ENCODE data around the gene CD63. TPM values are rescaled to one million over a fixed set of nuclear protein-coding genes. Genes with fewer than 3 reads are reported as not detected.

CD63 gene
- polyA plus RNA-seq, 1 donor from 2014 or later = 217 TPM

DNA sequence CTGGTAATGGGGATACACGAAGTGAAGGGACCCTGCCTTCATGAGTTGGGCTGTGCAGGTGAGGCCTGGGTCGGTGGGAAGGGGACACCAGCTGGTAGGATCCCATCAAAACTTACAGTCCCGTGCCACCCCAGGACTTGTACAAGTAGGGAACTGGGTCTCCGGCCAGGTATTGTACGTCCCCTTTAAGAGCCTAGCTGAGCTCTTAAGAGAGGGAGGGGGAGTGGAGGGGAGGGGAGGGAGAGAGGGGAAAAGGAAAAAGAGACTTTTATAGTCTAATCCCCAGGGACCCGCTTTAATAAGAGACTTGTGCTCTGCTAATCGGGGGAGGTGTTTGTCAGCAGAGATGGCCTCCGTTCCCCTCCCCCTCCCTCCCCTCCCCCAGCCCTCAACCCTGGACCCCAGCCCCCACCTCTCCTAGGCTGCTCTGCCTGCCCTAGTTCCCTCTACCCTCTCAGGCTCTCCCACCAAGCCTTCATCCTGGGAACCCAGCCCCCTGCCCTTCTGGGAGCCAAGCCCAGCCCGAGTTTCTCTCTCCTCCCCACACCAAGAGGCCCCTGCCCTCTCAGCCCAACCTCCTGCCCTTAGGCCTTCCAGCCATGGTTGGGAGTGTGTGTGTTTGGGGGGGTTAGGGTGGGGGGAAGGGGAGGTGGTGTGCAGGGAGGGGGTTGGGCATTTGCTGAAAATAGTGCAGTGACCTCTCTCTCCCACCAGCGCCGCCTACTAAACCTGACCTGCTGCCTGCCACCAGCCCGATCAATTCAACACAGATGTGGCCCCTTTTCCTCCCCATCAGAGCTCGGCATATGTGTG is 16.8 kb upstream of the CD63 start:
- no peaks in the 10 kb centered on the region for H3K9me2 ChIP-seq (ENCODE audit: insufficient read depth, low read length)
- peaks cover 2% of the 10 kb centered on the region for H4K20me1 ChIP-seq (ENCODE audit: insufficient read depth)
- no peaks in the 10 kb centered on the region for H3K27me3 ChIP-seq (ENCODE audit: insufficient read depth, low read depth, low read length)
- H3F3A ChIP-seq (ENCODE audit: insufficient read depth, low read length, poor library complexity, severe bottlenecking) = peaks cover 14% of the 10 kb centered on the region
- H3K9ac ChIP-seq (ENCODE audit: low read length) = peak overlapping the region; percentile 77
- peak overlapping the region; percentile 94 for H3K4me2 ChIP-seq (ENCODE audit: low read length)
- H3K79me2 ChIP-seq (replicated peaks; ENCODE audit: insufficient read depth, low read length) = peaks cover 50% of the 10 kb centered on the region
- no peaks in the 10 kb centered on the region for H3K36me3 ChIP-seq (ENCODE audit: insufficient read depth, low read length)
- H3K4me3 ChIP-seq (ENCODE audit: low read length) = peak overlapping the region; percentile 97
- H3K27ac ChIP-seq (ENCODE audit: low read length) = peak overlapping the region; percentile 72
- no peak for TF ChIP-seq POLR2AphosphoS5 (IDR thresholded peaks at IDR 0.05)
- TF ChIP-seq EZH2 (IDR thresholded peaks at IDR 0.05; ENCODE audit: borderline replicate concordance, insufficient read depth, low read length, poor library complexity, severe bottlenecking) = no peak
- no peak overlapping the region for H2AFZ ChIP-seq (ENCODE audit: low read depth, low read length)
- H3K9me3 ChIP-seq (ENCODE audit: low read length) = no peaks in the 10 kb centered on the region

DNA sequence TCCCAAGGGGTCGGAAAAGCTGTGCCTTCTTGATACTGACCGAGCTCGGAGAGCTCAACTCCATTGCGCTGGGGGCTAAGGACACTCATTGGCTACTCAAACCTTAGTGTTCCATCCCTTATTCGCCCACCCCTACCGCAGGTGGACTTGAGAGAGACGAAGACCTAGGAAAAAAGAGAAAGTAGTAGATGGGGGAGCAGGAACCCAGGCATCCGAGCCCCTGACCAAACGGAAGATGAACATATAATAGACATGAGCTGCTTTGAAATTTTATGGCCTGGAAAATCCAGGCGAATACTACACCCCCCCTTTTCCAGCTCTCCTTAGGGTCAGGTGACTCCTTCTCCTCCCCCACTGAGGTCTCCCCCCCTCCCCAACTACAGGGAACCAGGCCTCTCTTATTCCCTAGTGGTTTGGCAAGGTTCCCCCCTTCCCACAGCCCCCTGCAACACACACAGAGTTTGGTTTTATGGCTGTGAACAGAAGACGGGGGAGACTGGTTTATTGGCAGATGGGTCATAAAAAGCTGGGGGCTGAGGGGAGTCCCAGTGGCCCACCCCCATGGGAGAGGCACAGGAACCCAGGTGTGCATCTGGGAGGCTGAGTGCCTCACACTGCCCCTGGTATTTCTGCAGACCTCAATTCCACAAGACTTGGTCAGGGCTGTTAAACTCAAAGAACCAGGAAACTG is 15.7 kb upstream of the CD63 start:
- Histone ChIP-seq H2AFZ (ENCODE audit: low read depth, low read length) (no peak overlapping the region), H3K27ac (ENCODE audit: low read length) (peak overlapping the region; percentile 72), H3K79me2 (replicated peaks; ENCODE audit: insufficient read depth, low read length) (peaks cover 50% of the 10 kb centered on the region), H3K9me3 (ENCODE audit: low read length) (no peaks in the 10 kb centered on the region), H3K9ac (ENCODE audit: low read length) (peak overlapping the region; percentile 77), H4K20me1 (ENCODE audit: insufficient read depth) (peaks cover 2% of the 10 kb centered on the region), H3K4me3 (ENCODE audit: low read length) (peak overlapping the region; percentile 97), H3K9me2 (ENCODE audit: insufficient read depth, low read length) (no peaks in the 10 kb centered on the region), H3F3A (ENCODE audit: insufficient read depth, low read length, poor library complexity, severe bottlenecking) (peaks cover 14% of the 10 kb centered on the region), H3K4me2 (ENCODE audit: low read length) (peak overlapping the region; percentile 94), H3K36me3 (ENCODE audit: insufficient read depth, low read length) (no peaks in the 10 kb centered on the region), H3K27me3 (ENCODE audit: insufficient read depth, low read depth, low read length) (no peaks in the 10 kb centered on the region)
- no peak for TF ChIP-seq RAD21 (conservative IDR thresholded peaks at IDR 0.05)

DNA sequence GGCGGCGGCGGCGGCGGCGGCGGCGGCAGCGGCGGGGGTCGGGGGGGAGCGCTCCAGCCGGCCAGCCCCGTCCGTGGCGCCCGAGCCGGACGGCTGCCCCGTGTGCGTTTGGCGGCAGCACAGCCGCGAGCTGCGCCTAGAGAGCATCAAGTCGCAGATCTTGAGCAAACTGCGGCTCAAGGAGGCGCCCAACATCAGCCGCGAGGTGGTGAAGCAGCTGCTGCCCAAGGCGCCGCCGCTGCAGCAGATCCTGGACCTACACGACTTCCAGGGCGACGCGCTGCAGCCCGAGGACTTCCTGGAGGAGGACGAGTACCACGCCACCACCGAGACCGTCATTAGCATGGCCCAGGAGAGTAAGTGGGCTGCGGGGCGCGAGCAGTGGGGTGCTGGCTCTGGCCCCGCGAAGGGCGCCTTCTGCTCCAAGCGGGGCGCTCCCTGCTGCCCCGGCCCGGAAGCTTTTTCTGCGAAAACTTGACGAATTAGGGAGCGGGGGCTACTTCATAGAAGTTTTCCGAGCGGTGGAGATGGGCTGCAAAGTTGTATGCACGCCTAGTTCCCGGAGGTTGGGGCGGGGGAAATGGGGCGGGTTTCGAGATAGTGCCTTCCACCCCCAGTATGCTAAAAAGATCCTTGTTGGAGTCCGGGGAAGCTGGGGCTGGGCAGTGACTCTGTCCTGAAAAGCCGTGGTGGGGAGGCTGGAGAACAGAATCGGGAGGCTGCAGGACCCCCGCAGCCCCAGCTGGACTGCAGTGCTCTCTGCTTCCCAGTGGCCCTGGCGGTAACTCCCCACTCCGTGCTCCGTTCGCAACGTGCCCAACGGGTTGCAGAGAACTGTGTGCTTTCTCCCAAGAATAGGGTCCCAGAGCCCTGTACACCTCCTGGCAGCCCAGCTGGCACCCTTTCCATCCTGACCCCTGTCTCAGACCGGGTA is 14.9 kb upstream of the CD63 start:
- Histone ChIP-seq H2AFZ (ENCODE audit: low read depth, low read length) (no peak overlapping the region), H3K36me3 (ENCODE audit: insufficient read depth, low read length) (no peaks in the 10 kb centered on the region), H3K9me3 (ENCODE audit: low read length) (no peaks in the 10 kb centered on the region), H4K20me1 (ENCODE audit: insufficient read depth) (peaks cover 2% of the 10 kb centered on the region), H3K9ac (ENCODE audit: low read length) (peak overlapping the region; percentile 77), H3K79me2 (replicated peaks; ENCODE audit: insufficient read depth, low read length) (peaks cover 49% of the 10 kb centered on the region), H3K4me3 (ENCODE audit: low read length) (peak overlapping the region; percentile 97), H3K9me2 (ENCODE audit: insufficient read depth, low read length) (no peaks in the 10 kb centered on the region), H3K27ac (ENCODE audit: low read length) (peak overlapping the region; percentile 72), H3F3A (ENCODE audit: insufficient read depth, low read length, poor library complexity, severe bottlenecking) (peaks cover 14% of the 10 kb centered on the region), H3K27me3 (ENCODE audit: insufficient read depth, low read depth, low read length) (no peaks in the 10 kb centered on the region), H3K4me2 (ENCODE audit: low read length) (peak overlapping the region; percentile 94)
- TF ChIP-seq REST (IDR thresholded peaks at IDR 0.05; ENCODE audit: borderline replicate concordance) = no peak
- TF ChIP-seq, protein P1, sequence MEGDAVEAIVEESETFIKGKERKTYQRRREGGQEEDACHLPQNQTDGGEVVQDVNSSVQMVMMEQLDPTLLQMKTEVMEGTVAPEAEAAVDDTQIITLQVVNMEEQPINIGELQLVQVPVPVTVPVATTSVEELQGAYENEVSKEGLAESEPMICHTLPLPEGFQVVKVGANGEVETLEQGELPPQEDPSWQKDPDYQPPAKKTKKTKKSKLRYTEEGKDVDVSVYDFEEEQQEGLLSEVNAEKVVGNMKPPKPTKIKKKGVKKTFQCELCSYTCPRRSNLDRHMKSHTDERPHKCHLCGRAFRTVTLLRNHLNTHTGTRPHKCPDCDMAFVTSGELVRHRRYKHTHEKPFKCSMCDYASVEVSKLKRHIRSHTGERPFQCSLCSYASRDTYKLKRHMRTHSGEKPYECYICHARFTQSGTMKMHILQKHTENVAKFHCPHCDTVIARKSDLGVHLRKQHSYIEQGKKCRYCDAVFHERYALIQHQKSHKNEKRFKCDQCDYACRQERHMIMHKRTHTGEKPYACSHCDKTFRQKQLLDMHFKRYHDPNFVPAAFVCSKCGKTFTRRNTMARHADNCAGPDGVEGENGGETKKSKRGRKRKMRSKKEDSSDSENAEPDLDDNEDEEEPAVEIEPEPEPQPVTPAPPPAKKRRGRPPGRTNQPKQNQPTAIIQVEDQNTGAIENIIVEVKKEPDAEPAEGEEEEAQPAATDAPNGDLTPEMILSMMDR (IDR thresholded peaks at IDR 0.05; ENCODE audit: poor library complexity, severe bottlenecking) = peak; percentile 27
- peak; percentile 45 for TF ChIP-seq POLR2AphosphoS5 (IDR thresholded peaks at IDR 0.05)
- no peak for TF ChIP-seq TAF1 (IDR thresholded peaks at IDR 0.05; ENCODE audit: low read depth)
- no peak for TF ChIP-seq RAD21 (conservative IDR thresholded peaks at IDR 0.05)
- TF ChIP-seq MXI1 (conservative IDR thresholded peaks at IDR 0.05; ENCODE audit: poor library complexity, severe bottlenecking) = peak; percentile 72
- TF ChIP-seq EZH2 (IDR thresholded peaks at IDR 0.05; ENCODE audit: borderline replicate concordance, insufficient read depth, low read length, poor library complexity, severe bottlenecking) = no peak
- no peak for TF ChIP-seq EP300 (conservative IDR thresholded peaks at IDR 0.05; ENCODE audit: poor library complexity, severe bottlenecking)
- no peak for TF ChIP-seq SMC3 (conservative IDR thresholded peaks at IDR 0.05; ENCODE audit: poor library complexity)
